Measurements from ENCODE around the gene ACER1.

GRCh38 chr19:6358003-6358402 lies 24.6 kb upstream of the ACER1 start:
- no peak for TF ChIP-seq POLR2A (IDR thresholded peaks at IDR 0.05)
- no peak for TF ChIP-seq CTCF (IDR thresholded peaks at IDR 0.05)

Data from uterus (tissue), 2 donors.